Measurements from ENCODE around the gene CD22. TPM values are rescaled to one million over a fixed set of nuclear protein-coding genes. Genes with fewer than 3 reads are reported as not detected.

Gene CD22
- total and polyA plus RNA-seq, 8 donors = 0.32 to 2.1 (median 0.71) TPM

DNA sequence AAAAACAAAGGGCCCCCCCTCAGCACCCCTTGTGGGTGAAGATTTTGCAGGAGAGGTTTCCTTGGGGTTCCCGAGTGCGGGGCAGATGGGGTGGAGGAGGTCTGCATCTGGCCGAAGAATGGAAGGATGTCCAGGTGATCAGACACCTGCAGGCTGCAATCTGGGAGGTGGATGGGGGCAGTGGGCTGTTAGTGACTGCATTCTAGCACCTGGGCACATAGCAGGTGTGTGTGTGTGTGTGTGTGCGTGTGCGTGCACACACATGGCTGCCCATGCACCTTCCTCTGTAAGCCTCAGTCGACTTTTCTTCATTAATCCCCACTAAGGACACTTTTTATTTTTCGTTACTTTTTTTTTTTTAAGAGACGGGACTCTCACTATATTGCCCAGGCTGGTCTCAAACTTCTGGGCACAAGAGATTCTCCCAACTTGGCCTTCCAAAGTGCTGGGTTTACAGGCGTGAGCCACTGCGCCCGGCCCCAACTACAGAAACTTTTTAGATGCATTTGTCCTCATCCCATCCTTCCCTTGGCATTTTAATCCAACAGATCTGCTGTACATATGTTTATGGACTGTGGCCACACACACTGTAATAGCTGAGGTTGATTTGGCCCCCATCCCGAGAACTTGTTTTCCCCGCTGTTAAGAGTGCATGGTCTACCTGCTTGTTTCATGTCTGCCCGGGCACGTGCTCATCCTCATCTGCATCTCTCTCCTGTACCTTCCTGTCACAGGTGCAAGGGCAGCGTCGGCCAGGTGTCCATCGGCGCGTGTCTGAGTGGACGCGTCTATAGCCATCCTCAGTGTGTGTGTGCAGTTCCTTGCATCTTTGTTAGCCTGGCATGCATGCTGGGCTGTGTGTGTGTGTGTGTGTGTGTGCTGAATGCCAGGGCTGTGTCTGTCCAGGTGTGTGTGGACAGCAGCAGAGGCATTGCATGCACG, 36.3 kb upstream of the CD22 start:
- WGBS, 2 donors = 62 to 67% methylated on average over 23 of the region's 23 CpGs
- DNase-seq (no peak), ATAC-seq (no peak), FAIRE-seq (no peak)
- intact Hi-C loops (cut with DNase I) = no loop called here
- TF ChIP-seq, protein P1, sequence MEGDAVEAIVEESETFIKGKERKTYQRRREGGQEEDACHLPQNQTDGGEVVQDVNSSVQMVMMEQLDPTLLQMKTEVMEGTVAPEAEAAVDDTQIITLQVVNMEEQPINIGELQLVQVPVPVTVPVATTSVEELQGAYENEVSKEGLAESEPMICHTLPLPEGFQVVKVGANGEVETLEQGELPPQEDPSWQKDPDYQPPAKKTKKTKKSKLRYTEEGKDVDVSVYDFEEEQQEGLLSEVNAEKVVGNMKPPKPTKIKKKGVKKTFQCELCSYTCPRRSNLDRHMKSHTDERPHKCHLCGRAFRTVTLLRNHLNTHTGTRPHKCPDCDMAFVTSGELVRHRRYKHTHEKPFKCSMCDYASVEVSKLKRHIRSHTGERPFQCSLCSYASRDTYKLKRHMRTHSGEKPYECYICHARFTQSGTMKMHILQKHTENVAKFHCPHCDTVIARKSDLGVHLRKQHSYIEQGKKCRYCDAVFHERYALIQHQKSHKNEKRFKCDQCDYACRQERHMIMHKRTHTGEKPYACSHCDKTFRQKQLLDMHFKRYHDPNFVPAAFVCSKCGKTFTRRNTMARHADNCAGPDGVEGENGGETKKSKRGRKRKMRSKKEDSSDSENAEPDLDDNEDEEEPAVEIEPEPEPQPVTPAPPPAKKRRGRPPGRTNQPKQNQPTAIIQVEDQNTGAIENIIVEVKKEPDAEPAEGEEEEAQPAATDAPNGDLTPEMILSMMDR (IDR thresholded peaks at IDR 0.05) = no peak
- Histone ChIP-seq H3K36me3 (no peaks in the 10 kb centered on the region), H3K27ac (no peak overlapping the region), H3K4me3 (no peak overlapping the region), H3K9me3 (no peaks in the 10 kb centered on the region), H3K4me1 (no peaks in the 10 kb centered on the region), H3K27me3 (no peaks in the 10 kb centered on the region)

DNA sequence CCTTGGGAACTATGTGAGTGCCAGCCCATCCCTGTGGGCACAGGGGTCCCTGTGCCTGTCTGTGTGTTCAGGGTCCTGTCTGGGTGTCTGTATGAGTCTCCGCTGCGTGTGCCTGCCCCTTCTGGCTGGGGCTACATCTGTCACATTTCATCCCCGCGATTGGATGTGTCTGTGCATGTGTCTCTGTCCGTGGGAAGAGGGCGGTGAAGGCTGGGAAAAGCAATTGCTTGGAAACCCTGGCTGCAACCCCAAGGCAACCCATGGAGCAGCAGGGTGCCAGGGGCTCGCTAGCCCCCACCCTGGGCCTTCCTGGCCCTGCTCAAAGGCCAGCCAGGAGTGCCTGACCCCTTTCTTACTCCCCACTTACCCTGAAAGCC, 35.6 kb upstream of the CD22 start:
- TF ChIP-seq, protein P1 (IDR thresholded peaks at IDR 0.05) = no peak
- H3K4me3 ChIP-seq = no peak overlapping the region
- H3K27me3 ChIP-seq = no peaks in the 10 kb centered on the region
- no peak for DNase-seq
- FAIRE-seq = no peak
- 39 to 43% methylated on average over 7 of the region's 7 CpGs for WGBS, 2 donors
- H3K27ac ChIP-seq = no peak overlapping the region
- intact Hi-C loops (cut with DNase I) = no loop called here
- ATAC-seq = no peak
- H3K4me1 ChIP-seq = no peaks in the 10 kb centered on the region
- H3K9me3 ChIP-seq = no peaks in the 10 kb centered on the region
- H3K36me3 ChIP-seq = no peaks in the 10 kb centered on the region

DNA sequence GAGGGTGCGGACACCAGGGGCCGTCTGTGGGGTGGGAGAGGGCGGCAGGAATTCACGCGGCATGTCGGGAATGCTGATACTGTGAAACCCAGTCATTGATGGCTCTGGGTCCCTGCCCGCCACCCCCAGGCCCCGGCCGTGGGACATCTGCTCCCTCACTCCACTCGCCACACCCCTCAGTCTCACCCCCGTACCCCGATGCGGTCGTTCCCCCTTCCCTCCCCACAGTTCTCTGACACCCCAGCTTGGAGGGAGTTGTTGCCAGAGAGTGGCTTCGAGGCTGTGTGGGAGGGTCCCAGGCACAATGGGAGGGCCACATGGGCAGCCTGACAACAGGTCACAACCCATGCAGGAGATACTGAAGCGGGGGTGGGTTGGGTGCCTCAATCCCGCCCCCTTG, 35.2 kb upstream of the CD22 start:
- Histone ChIP-seq H3K4me3 (no peak overlapping the region), H3K36me3 (no peaks in the 10 kb centered on the region), H3K4me1 (no peaks in the 10 kb centered on the region), H3K9me3 (no peaks in the 10 kb centered on the region), H3K27ac (no peak overlapping the region), H3K27me3 (no peaks in the 10 kb centered on the region)
- DNase-seq (no peak), ATAC-seq (no peak), FAIRE-seq (no peak)
- WGBS, 2 donors = 35 to 47% methylated on average over 17 of the region's 17 CpGs
- intact Hi-C loops (cut with DNase I) = no loop called here
- TF ChIP-seq, protein P1 (IDR thresholded peaks at IDR 0.05) = no peak

DNA sequence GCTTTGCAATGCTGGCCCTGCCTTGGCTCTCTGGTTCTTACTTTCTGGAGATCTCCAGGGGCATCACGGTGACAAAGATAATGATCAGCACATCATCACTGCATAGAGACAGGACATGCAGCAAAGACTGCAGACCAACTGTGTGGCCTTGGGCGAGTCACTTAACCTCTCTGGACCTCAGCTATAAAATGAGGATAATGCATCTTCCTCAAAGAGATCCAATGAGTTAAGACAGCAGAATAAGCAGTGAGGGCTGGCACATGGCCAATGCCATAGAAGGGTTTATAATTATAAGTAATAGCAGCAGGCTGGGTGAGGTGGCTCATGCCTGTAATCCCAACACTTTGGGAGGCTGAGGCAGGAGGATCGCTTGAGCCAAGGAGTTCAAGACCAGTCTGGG, 34.7 kb upstream of the CD22 start:
- Histone ChIP-seq H3K9me3 (no peaks in the 10 kb centered on the region), H3K27ac (no peak overlapping the region), H3K4me1 (no peaks in the 10 kb centered on the region), H3K36me3 (no peaks in the 10 kb centered on the region), H3K4me3 (no peak overlapping the region), H3K27me3 (no peaks in the 10 kb centered on the region)
- no peak for ATAC-seq
- DNase-seq = no peak
- no peak for FAIRE-seq
- intact Hi-C loops (cut with DNase I) = no loop called here
- WGBS, 2 donors = 65 to 73% methylated on average over 3 of the region's 3 CpGs
- TF ChIP-seq, protein P1 (IDR thresholded peaks at IDR 0.05) = no peak

Measured in pancreas (tissue), 10 donors.